Thoracic aorta (tissue), 2 donors: ENCODE results near the gene FRMD6. TPM values are rescaled to one million over a fixed set of nuclear protein-coding genes. Genes with fewer than 3 reads are reported as not detected.
"Not testable (repeated sequence)": the region's sequence is repeated elsewhere in the genome, so short reads cannot be mapped to it uniquely, and the experiment has no call there.

Experiments used
- ATAC-seq: fragments of 150-250 bp; one replicate; pipeline ENCODE4 v1.8.0; 2017; ENCODE audit warnings: low read depth; ENCODE audit not compliant: insufficient number of reproducible peaks, low FRiP score
- DNase-seq: peaks from one replicate; pipeline ENCODE4 v3.0.0-alpha.2; 2020; ENCODE audit warnings: low spot score
- H3K27ac ChIP-seq, 2 donors: fragments of 200-600 bp; sonication (generic); 1 replicate in 1 of 2; 2 replicates in 1 of 2; pipeline ENCODE4 v1.5.1; 2016; ENCODE audit warnings: mild to moderate bottlenecking in 2 of 2, moderate library complexity in 2 of 2
- H3K27me3 ChIP-seq: fragments of 200-600 bp; sonication (generic); replicated peaks from 2 replicates; pipeline ENCODE4 v1.6.0; 2016; ENCODE audit warnings: mild to moderate bottlenecking; ENCODE audit not compliant: insufficient read depth
- H3K36me3 ChIP-seq: fragments of 200-600 bp; sonication (generic); one replicate; pipeline ENCODE4 v1.5.1; 2016
- H3K4me1 ChIP-seq, 2 donors: fragments of 200-600 bp; sonication (generic); 1 replicate in 1 of 2; 2 replicates in 1 of 2; pipeline versions ENCODE4 v1.5.1 to v1.6.0; 2016; ENCODE audit warnings: low read depth in 2 of 2, mild to moderate bottlenecking in 1 of 2; ENCODE audit not compliant: control insufficient read depth in 1 of 2
- H3K4me3 ChIP-seq: fragments of 200-600 bp; sonication (generic); 2 replicates; pipeline ENCODE4 v1.5.1; 2016; ENCODE audit warnings: mild to moderate bottlenecking
- H3K9me3 ChIP-seq: fragments of 200-600 bp; sonication (generic); 2 replicates; pipeline ENCODE4 v1.5.1; 2016
- CTCF ChIP-seq: fragments of 200-600 bp; sonication (generic); IDR thresholded peaks from one replicate; pipeline ENCODE4 v1.5.1; 2019; ENCODE audit warnings: antibody characterized with exemption
- total RNA-seq, 2 donors: library from RNA; depleted of rRNA; stranded (reverse); fragments of >200 nt; gene quantifications; one replicate each; pipeline versions ENCODE4 v1.1.0 to v1.2.3, GENCODE V29; 2016

The FRMD6 gene
- total RNA-seq, 2 donors from 2014 or later, result 72.3 to 79.6 TPM

- H3K4me1 ChIP-seq, result no peaks in the 10 kb centered on the region
- no peaks in the 10 kb centered on the region for H3K27me3 ChIP-seq
- no peak overlapping the region for H3K4me3 ChIP-seq
- H3K36me3 ChIP-seq, result no peaks in the 10 kb centered on the region
- no peaks in the 10 kb centered on the region for H3K9me3 ChIP-seq
- H3K27ac ChIP-seq, result no peak overlapping the region
- DNase-seq, result no peak
- ATAC-seq, result no peak
- TF ChIP-seq CTCF, result no peak
Measured at GRCh38 chr14:51738754-51739153, 87.0 kb downstream of the FRMD6 start.

- Histone ChIP-seq H3K27ac (no peak overlapping the region), H3K4me3 (no peak overlapping the region), H3K4me1 (no peaks in the 10 kb centered on the region), H3K36me3 (no peaks in the 10 kb centered on the region), H3K27me3 (no peaks in the 10 kb centered on the region), H3K9me3 (no peaks in the 10 kb centered on the region)
- DNase-seq (no peak), ATAC-seq (no peak)
- no peak for TF ChIP-seq CTCF
Measured at GRCh38 chr14:51743588-51744000, 91.9 kb downstream of the FRMD6 start.

- DNase-seq (no peak), ATAC-seq (no peak)
- Histone ChIP-seq H3K4me1 (no peaks in the 10 kb centered on the region), H3K4me3 (no peak overlapping the region), H3K36me3 (no peaks in the 10 kb centered on the region), H3K27ac (no peak overlapping the region), H3K27me3 (no peaks in the 10 kb centered on the region), H3K9me3 (no peaks in the 10 kb centered on the region)
- TF ChIP-seq CTCF, result no peak
Measured at GRCh38 chr14:51744372-51745130, 92.8 kb downstream of the FRMD6 start.

GRCh38 chr14:51746823-51747222 is 95.1 kb downstream of the FRMD6 start:
- DNase-seq, H3K27ac ChIP-seq, H3K36me3 ChIP-seq, H3K27me3 ChIP-seq, ATAC-seq, H3K4me3 ChIP-seq, H3K4me1 ChIP-seq, H3K9me3 ChIP-seq: not testable (repeated sequence)

GRCh38 chr14:51750542-51750941 is 98.8 kb downstream of the FRMD6 start:
- no peak for DNase-seq
- TF ChIP-seq CTCF, result no peak
- H3K9me3 ChIP-seq, result no peaks in the 10 kb centered on the region
- H3K4me3 ChIP-seq, result no peak overlapping the region
- H3K27ac ChIP-seq, result no peak overlapping the region
- ATAC-seq, result no peak
- H3K27me3 ChIP-seq, result no peaks in the 10 kb centered on the region
- no peaks in the 10 kb centered on the region for H3K36me3 ChIP-seq
- no peaks in the 10 kb centered on the region for H3K4me1 ChIP-seq

GRCh38 chr14:51751611-51752345 is 100.1 kb downstream of the FRMD6 start:
- H3K36me3 ChIP-seq, ATAC-seq, DNase-seq, H3K4me1 ChIP-seq, H3K4me3 ChIP-seq, H3K9me3 ChIP-seq, H3K27me3 ChIP-seq, H3K27ac ChIP-seq: not testable (repeated sequence)

- H3K36me3 ChIP-seq, H3K27ac ChIP-seq, H3K4me3 ChIP-seq, DNase-seq, H3K9me3 ChIP-seq, H3K4me1 ChIP-seq, H3K27me3 ChIP-seq, ATAC-seq: not testable (repeated sequence)
Measured at GRCh38 chr14:51757756-51758155, 106.0 kb downstream of the FRMD6 start.
